ENCODE data around the gene MSL3. TPM values are rescaled to one million over a fixed set of nuclear protein-coding genes. Genes with fewer than 3 reads are reported as not detected.

MSL3 gene
- total and polyA plus RNA-seq, 2 of the 8 experiments (the other 6 are each of a cell fraction or from before 2014, with no cell fraction given): 10.6 to 12.3 TPM

GRCh38 chrX:11756354-11757318, 1.4 kb upstream of the MSL3 start (continued):
- no peak for TF ChIP-seq FOSL1 (IDR thresholded peaks at IDR 0.05; ENCODE audit: insufficient read depth, low read depth, low read length)

Data from H1 (cell line).